Measurements from ENCODE around the gene NUAK1.

Gene NUAK1

GRCh38 chr12:106080041-106080790, 58.5 kb downstream of the NUAK1 start:
- no peak for DNase-seq

- no peak for DNase-seq
Observed at GRCh38 chr12:106079148-106079738, 59.5 kb downstream of the NUAK1 start.

GRCh38 chr12:106078358-106079010, 60.3 kb downstream of the NUAK1 start:
- no peak for DNase-seq

GRCh38 chr12:106074706-106075392, 63.9 kb downstream of the NUAK1 start:
- DNase-seq: no peak

- no peak for DNase-seq
Observed at GRCh38 chr12:106074361-106074705, 64.4 kb downstream of the NUAK1 start.

DNA sequence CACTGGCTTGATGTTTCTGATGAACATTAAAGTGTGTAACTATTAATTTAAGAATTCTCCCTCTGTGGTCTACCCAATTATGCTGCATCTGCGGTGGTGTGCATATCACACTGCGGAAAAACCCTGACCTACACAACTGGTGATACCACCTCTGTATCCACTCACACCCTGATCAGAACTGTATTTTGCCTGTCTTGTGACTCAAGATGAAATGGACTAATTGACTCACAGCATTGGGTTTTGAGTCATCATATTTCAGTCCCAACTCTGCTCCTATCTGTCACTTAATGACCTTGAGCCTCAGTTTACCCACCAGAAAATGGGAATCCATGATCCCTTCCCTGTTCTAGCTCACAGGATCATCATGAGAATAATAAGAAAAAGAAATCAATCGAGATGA, 65.6 kb downstream of the NUAK1 start:
- DNase-seq: no peak

GRCh38 chr12:106072751-106073150, 66.0 kb downstream of the NUAK1 start:
- DNase-seq: no peak

- no peak for DNase-seq
Observed at GRCh38 chr12:106071686-106072085, 67.1 kb downstream of the NUAK1 start.

DNA sequence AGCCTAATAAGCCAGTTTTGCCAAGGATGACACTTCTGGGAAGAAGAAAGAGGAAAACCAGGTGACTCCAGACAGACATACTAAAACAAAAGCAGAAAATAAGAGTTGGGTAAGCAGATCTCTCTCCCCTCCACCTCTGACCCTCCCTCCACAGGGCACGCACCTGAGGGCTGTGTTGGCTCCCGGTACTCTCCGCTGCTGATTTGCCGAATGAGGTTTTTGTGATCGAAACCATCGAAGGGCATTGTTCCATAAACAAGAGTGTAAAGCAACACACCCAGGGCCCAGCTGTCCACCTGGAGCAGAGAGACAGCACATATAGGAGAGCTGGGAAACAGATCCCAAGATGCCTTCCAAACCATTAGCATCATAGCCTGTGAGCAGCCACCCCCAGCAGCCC, 68.1 kb downstream of the NUAK1 start:
- no peak for DNase-seq

DNA sequence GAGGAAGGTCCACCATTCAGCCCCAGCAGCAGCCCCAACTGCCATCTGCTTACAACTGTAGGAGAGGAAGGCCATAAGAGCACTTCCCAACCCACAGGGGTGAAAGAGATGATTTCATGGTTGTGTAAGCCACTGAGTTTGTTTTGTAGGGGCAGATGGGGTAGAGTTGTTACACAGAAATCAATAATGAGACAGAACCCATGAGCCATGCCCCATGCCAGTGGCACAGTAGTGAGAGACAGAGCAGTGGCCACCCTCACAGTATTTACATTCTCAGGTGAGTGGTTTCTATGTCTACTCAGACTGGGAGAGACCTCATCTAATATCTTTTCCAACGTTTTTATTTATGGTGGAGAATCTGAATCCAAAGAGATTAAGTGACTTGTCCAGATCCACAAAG, 68.6 kb downstream of the NUAK1 start:
- no peak for DNase-seq

GRCh38 chr12:106068296-106068695, 70.5 kb downstream of the NUAK1 start:
- no peak for DNase-seq

GRCh38 chr12:106067606-106068205, 71.0 kb downstream of the NUAK1 start:
- no peak for DNase-seq

DNA sequence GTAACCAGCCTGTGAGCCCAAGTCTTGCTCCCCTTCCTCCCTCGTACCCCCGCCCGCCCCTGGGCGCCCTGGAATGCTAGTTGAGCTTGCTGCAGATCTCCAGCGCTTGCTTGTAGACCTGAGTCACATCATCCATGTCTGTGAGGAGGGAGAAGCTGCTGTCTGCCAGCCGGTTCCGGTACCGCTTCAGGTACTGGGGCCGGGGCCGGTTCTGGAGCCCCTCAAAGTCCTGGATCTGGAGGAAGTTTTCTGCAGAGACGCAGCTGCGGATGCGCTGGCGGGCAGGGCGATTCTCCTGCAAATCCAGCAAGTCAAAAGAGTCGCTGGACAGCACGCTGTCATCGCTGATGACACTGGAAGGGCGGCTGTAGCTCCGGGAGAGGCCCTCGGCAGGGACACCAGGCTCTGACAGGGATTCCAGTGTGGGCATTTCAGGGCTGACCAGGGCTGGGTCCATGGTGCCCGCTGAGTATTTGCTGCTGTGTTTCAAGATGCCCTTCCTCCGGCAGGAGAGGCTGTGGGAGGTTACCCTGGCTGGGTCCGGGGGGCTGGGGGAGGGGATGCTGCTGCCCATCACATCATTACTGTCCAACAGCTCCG, 71.9 kb downstream of the NUAK1 start:
- no peak for DNase-seq

DNA sequence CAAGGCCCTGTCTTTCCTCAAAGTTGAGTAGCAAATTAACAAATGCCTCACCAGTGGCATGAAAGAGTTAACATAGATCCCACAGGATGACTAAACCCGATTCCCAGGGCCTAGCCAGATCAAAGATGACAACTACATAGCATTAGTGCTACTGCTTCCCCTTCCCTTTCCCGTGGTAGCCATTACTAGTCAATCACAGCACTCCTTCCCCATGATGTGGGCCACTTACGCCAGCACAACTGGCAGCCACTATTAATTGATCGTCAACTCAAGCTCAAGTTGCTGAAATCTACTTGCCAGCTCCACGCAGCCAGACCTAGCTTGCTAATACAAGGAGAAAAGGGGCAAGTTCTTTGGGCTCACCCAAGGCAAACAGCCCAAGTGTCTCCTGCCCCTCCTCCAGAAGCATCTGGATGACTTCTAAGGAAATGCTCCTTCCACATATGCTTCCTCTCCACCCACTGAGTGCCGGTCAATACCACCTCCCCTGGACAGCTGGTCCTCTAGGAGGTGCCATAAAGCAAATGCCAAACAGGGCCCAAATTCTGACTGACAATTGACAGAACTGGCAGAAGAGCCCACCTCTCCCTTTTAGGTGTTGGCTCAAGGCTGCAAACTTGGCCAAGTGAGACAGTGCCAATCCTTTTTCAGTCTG, 72.6 kb downstream of the NUAK1 start:
- DNase-seq: no peak

DNA sequence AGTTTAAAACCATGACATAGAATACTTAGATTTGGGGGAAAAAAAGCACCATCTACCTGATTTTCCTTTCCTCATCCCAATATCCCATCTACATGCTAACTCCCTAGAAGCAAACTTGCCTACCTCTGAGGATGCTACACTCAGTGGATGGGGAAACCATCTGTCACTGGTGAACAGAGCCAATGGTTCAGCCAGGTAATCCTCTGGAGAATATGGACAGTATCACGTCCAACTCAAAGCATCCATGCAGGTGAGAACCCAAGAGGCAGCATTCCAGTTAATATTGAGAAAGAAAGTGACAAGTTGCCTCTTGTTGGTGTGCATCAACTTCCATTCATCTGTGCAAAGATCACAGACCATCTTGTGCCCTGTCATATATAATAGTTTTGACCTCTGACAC, 73.2 kb downstream of the NUAK1 start:
- DNase-seq: no peak

DNA sequence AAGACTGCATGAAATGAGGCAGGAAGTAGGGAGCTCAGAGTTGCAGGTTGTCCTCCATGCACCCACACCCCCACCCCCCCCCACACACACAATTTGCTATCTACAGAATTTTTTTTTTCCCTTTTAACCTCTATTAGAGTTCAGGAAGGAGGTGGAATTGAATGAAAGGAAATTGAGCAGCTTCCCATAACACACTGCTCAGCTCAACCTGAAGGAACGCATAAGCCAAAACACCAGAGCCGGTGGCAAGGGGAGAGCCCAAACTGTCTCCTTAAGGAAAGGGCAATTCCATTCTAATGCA, 74.1 kb downstream of the NUAK1 start:
- DNase-seq: no peak

- no peak for DNase-seq
Observed at GRCh38 chr12:106063826-106064720, 74.7 kb downstream of the NUAK1 start.

DNA sequence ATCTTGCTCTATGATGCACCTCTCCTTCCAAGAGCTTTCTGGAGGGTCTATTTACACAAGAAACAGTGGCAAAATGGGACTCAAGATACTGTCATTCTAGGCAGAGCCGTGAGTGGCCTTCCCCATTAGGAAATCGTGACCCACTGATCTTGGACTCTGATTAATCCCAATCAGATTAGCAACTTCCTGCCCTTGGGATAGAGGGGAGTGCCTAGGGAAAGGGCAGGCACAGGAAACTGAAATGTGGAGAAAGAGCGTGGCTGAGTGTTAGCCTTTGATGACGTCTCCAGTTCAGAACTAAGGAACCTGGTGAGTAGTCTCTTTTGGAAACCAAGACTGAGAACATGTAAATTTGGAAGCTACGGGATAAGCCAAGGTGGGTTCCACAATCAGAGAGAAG, 76.1 kb downstream of the NUAK1 start:
- no peak for DNase-seq

- DNase-seq: no peak
Observed at GRCh38 chr12:106058256-106059182, 80.2 kb downstream of the NUAK1 start.

GRCh38 chr12:106054049-106054448, 84.7 kb downstream of the NUAK1 start:
- DNase-seq: no peak
